Right renal pelvis (tissue), 4 donors: ENCODE results near the gene FBLN1. TPM values are rescaled to one million over a fixed set of nuclear protein-coding genes. Genes with fewer than 3 reads are reported as not detected.
"Not testable (repeated sequence)": the region's sequence is repeated elsewhere in the genome, so short reads cannot be mapped to it uniquely, and the experiment has no call there.

Experiments used
- DNase-seq, 4 donors: peaks; one replicate each; pipeline ENCODE4 v3.0.0-alpha.2; 2013; ENCODE audit warnings: low read depth in 4 of 4, low spot score in 3 of 4, missing footprints in 1 of 4
- polyA plus RNA-seq, 4 donors: library from polyadenylated mRNA; unstranded; fragments of 120-200 nt; gene quantifications; one replicate each; pipeline ENCODE4 v1.2.1, GENCODE V29; 2013; ENCODE audit not compliant: insufficient read length in 4 of 4

The FBLN1 gene
- polyA plus RNA-seq, 4 donors, result 95.2 to 194 (median 139) TPM

DNA sequence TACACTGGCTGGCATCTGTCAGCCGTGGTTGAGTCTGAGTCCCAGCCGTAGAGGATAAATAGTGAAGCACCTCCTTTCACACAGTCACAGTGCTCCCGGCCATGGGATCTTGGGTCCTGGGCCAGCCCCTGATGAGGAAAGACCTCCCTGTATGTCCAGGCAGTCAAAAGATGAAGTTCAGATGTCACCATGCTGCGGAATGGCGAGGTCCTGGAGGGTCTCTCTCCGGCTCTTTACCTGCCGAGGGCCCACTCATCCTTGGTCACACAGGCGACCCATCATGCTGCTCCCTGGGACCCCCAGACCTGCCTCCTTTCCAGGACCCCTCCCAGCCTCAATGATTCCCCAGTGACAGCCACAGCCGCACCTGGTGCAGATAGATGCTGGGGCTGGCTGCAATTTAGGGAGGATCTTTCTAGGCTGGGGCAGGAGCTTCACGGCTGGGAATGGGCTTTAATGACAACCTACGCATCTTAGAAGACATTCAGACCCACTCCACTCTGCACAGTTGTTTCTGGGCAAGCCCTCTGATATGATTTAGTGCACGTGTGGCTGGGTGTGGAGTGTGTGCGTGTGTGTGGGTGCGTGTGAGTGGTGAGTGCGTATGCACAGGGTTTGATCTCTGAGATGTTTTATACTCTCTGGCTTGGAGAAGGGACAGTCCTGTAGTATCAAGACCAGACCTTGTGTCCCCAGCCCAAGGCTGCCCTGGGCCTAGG is 79.7 kb downstream of the FBLN1 start:
- DNase-seq, result no peak

DNA sequence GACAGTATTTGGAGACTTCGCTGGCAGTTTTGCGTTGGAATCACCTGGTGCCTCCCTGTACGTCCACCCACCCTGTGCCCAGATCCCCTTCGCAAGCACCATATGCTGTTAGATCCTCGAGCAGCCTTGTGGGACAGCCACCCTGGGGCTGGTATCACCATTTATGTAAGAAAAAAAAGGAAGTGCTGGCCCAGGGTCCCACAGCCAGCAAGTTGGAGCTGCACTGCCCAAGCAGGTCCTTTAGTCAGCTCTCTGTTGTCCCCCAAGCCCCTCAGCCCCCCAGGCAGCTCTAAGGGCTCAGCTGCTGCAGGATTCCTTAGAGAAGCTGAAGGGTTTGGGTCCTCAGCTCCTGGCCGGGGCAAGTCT is 80.3 kb downstream of the FBLN1 start:
- DNase-seq, result no peak

DNA sequence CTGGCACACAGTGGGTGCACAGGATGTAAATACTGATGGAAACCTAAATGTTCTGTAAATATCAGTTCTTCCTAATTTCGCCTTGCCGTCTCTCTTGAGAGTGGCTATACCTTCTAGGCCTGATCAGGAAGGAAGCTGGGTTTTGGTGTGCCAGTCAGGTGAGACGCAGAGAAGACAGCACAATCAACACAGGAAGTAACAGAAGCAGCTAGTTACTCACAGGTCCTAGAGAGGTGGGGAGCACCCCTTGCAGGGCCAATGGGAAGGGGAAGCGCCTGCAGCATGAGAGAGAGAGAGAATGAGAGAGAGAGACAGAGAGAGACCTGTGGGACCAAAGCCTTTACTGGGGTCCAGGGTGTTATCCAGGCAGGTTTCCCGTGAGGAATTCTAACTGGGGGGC is 80.8 kb downstream of the FBLN1 start:
- DNase-seq, result no peak

DNA sequence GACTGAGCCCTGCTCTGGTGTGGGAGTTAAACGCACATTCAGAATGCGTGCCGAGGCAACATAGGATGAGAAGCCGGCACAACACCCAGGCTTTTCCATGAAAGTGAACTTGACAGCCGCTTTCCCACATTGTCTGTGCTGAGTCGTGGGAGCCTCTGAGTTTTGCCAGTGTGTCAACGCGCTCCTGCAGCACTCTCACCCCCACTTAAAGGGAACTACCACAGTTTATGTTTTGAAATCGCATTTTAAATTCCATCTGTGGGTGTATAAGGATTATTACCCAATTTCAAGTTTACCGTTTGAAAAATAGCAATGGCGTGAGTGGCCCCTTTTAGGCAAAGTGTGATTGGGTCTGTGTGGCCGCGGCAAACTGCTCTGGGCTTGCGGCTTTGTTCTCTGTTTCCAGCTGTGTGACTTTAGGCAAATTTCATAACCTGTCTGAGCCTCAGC is 81.5 kb downstream of the FBLN1 start:
- no peak for DNase-seq

DNA sequence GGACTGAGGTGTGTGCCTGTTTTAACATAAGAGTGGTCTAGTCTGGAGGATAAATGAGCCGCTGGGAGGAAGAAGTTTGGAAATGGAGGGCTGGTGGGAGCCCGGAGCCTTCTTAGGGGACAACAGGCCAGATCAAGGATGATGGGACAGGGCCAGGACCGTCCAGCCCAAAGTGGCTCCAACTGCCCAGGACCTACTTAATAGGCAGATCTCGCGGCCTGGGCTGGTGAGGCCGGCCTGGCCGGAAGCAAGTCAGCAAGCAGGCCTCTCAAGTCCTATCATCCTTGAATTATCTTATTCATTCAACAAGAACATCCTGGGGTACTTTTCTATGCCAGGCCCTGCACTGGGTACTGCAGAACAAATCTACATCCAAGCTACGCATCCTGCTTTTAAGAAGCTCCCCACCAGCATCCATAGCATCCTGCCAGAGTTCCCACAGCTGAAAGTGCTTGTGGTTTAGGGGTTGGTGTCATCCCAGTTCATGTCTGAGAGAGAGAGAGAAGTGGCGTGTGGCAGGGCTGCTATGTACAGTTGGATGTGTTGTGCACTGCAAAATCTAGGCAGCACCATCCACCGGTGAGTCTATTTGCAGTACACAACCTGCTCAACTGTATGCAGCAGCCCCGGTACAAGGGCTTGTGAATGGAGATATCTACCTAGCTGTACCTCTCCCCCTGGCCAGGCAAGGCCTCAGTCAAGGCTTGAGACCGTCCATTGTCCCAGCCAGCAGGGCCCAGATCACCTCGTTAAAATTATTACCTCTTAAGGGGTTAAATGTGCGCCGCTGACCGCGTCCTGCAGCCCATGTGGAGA is 82.1 kb downstream of the FBLN1 start:
- DNase-seq, result no peak

DNA sequence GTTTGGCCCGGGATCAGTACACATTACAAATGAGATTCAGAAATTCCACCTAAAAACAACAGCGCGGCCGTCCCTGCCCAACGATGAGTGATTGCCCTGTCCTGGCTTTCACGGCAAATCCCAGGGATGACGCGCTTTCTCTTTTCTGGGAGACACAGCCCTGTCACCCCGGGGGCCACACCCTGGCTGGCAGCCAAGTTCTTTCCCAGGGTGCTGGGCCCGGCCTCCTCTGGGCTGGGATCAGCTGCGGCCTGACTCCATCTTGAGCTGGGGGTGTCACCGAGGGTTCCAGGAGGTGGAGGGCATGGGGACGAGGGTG is 82.7 kb downstream of the FBLN1 start:
- no peak for DNase-seq

DNA sequence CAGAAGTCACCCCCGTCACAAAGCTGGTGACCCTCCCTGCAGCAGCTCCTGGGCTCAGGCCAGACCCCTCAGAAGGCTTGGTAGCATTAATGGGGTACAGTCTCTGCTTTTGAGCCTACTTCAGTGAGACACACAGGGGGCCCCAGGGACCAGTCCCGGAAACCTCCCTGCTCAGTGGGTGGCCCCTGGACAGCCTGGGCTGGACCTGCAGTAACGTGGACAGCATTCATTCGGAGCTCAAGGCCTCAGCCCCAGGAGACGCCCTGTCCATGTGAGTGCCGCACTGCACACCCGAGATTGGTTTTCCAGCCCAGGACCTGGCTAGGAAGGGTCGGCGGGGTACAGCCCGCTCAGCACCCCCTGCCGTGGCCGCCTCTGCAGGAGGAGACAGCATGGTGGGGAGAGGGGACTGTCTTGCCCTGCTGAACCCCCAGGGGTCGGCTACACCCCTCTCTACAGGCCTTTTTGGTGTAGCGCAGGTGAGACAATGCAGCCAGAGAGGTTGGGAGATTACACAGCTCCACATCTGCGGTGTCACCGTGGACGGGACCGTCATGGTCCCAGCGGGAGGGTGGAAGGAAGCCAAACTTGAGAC is 83.4 kb downstream of the FBLN1 start:
- DNase-seq, result no peak

DNA sequence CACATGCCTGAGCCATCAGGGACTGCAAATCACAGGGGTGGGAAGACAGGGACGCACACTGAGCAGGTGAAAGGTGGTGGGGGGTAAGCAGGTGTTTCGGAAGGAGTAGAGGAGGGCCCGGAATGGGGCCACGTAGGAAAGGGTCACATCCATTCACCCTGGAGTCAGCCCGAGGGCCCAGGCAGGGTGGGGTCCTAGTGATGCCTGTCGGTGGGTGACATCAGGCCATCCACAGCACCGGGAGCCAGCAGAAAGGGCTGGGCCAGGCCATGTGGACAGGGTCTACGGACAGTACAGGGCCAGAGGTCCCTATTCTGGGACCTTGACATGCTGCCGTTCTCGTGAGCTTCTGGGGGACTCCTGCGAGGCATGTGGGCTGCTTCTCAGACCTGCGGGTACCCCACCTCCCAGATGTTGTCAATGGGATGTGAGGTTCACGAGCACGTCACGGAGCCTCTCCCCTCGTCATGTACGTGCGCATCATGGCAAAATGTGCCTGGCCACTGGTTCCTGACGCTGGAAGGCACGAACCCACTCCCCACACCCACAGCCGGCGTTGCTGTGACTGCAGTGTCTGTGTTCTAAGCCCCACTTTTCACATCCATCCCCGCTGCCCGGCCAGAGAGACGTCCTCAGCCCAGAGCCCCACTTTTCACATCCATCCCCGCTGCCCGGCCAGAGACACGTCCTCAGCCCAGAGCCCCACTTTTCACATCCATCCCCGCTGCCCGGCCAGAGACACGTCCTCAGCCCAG is 84.1 kb downstream of the FBLN1 start:
- no peak for DNase-seq

DNA sequence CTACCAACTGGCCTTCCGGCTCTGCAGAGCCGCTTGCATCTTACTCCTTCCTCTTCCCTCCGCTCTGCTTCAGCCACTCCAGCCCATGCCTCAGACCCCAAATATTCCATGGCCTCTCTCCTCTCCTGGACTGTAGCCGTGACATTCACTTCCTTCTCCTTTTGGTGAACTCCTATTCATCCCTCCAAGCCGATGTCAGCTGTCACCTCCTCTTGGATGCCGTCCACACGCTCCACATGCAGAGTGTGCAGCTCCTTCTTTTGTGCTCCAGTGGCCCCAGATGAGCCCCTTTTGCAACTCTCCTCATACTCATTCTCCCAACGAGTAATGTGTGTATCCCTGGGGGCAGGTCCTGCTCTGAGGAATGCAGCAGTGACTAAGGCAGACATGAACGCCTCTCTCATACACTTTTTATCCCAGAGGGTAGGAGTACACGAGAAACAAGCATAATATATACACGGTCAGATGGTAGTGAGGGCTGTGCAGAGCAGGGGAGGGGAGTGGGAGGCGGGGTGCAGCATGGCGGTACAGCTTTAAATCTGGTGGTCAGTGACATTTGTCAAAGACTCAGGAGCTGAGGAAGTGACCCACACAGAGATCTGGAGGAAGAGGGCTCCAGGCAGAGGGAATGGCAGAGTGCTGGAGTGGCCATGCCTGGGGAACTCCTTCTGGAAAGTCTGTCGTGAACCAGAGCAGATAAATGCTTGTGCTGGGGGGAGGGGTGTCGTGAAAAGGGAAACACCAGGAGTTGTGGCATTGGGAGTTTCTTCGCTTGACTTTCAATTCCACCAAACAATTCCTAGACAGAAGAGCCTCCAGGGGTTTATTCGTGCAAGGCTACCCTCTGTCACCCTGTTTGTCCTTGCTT is 85.2 kb downstream of the FBLN1 start:
- DNase-seq, result no peak

DNA sequence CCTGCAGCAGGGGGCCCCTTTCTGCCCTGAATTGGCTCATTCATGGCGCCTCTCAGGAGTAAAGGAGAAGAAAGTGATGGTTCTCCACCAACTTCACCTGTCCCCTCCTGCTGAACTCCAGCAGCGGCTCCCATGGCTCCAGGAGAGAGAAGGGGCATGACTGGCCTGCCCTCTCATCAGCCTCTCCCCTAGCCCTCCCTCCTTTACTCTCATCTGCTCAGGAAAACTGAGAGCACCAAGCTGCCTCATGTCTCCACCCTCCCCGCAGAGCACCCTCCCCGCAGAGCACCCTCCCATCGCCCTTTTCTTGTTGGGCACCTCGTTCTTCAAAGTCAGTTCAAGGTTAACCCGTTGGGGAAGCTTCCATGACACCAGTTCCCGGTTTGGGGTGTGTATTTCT is 86.9 kb downstream of the FBLN1 start:
- DNase-seq, result no peak

DNA sequence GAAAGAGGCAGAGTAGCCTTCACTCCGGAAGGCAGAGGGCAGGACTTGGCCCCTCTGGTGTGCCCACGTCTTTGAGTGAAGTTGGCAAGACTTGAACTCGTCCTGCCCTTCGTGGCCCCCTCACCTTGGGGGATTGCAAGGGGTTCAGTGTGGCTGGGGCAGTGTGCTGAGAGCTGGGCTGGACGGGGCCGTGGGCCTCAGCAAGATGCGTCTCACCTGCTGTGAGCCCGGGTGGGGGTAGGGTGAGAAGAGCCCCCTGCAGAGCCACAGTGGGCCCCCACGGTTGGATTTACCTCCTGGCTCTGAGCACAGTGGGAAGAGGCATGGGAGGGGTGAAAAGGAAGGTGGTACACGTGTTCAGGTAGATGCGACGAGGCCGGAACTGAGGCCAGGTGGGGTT is 87.6 kb downstream of the FBLN1 start:
- no peak for DNase-seq

DNA sequence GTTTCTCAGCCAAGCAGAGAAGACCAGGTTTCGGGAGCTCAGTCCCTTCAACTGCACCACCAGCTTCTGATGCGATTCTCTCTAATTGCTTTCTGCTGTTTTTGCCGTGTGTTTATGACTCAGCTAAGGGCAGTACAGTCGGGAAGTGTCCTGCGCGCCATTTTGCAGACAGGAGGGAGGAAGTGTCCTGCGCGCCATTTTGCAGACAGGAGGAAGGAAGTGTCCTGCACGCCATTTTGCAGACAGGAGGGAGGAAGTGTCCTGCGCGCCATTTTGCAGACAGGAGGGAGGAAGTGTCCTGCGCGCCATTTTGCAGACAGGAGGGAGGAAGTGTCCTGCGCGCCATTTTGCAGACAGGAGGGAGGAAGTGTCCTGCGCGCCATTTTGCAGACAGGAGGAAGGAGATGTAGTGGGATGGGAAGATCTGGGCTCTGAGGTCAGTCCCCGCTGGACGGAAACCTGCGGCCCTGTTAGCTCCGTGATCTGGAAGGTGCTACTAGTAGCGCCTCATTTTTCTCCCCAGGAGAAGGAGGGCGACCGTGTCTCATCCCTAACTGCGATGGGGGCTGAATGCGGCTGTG is 89.0 kb downstream of the FBLN1 start:
- not testable (repeated sequence) for DNase-seq

DNA sequence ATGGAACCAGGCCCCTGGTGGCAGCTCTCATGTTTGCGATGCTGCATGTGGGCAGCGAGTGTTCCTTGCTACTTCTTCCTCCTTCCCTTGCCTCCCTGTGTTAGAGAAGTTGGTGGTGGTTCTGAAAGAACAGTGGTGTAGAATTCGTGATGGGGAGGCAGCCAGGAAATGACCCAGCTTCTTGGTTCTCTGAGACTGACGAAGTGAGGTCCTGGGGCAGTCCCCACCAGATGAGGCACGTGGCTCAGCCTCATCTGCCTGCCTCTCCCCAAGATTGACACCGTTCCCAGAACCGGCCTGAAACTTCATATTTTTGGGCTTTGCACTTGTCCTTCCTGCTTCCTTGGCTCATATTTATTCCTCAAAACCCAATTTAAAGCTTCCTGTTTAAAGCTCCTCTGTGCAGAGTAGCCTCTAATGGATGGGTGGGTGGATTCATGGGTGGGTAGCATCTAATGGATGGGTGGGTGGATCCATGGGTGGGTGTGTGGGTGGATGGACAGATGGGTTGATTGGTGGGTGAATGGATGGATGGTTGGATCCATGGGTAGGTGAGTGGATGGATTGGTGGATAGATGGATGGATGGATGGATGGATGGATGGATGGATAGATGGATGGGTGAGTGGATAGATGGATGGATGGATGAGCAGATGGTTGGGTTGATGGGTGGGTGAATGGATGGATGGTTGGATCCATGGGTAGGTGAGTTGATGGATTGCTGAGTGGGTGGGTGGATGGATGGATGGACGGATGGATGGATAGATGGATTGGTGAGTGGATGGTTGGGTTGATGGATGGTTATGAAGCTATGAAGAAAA is 91.6 kb downstream of the FBLN1 start:
- no peak for DNase-seq

DNA sequence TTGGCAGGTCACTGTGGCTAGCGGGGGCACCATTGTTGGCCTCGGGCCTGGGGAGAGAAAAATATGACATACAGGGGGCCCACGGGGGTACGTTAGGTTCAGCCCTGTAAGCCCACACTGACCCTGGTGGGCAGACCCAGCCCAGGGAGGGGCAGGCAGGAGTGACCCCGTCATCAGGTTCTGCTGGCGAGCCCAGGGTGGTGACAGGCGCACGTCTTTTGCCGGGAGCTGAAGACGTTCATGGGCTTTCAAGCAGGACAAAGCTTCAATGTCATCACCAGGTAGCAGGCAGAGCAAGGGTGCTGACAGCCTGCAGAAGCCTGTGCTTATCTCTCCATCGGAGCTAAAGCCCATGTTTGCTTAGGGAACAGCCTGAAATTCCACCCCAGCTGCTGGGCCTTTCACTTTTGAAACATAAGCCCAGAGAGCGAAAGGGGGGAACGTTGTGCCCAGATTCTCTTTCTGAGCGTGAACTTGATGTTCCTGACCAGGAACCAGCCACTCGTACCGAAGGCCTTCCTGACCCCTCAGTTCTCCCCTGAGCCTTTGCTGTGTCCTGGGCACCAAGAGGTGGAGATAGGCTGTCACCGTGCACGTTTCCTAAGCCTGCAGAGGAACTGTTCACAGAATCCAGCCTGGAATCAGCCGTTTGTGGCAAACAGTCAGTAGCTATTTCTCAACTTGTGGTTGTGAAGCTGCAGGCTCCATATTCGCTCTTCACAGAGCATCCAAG is 94.9 kb downstream of the FBLN1 start:
- no peak for DNase-seq

DNA sequence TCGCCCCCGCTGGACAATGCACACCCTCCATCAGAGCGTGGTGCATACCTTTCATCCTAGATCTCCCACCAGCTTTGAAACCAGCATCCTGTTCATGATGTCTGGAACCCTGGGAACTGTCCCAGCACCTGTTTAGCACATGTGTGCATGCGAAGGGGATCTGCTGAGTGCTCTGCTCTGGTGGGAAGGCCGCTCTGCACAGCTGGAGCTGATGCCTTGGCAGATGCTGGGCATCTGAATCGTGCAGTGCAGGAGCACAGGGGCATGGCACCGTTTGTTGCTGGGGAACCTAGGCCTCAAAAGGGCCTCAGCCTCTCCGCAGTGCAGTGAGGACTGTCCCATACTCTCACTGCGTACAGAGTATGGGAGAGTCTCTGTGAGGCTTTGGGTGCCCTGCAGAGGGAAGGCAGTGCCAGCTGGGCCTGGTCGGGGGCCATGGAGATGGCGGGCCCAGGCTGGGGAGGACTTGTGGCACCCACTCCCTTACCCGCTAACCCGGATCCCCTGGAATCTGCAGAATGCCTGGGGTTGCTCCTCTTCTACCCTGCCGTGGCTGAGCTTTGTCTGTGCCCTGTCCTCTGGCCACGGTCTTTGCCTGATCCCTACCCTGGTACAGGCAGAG is 96.0 kb downstream of the FBLN1 start:
- DNase-seq, result no peak

DNA sequence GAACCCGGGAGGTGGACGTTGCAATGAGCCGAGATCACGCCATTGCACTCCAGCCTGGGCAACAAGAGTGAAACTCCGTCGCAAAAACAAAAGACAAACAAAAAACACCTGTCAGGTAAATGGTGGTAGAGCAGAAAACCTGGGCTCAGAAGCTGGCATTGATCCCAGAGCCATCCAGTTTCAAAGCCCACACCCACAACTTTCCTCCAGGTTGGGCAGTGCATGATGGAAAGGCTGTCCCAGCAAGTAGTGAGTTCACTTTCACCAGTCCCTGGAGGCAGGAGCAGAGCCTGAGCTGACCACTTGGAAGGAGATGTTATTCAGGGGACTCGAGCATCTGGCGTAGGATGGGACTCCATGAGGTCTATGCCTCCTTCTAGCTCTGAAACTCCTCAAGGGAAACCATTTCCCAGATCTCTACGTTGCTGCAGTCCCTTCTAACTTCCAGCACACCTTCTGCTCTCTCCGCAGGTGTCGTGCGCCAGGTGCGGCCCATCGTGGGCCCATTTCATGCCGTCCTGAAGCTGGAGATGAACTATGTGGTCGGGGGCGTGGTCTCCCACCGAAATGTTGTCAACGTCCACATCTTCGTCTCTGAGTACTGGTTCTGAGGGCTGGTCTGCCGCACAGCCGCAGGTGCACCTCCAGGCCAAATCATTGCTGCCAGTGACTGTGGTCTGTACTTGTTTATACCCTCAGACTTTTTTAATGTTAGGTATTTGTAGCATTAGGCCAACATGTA is 97.3 kb downstream of the FBLN1 start:
- no peak for DNase-seq
